HepG2 (cell line): ENCODE measurements around the gene NYNRIN. TPM values are rescaled to one million over a fixed set of nuclear protein-coding genes. Genes with fewer than 3 reads are reported as not detected.

Experiments
- AGO1 ChIP-seq: fragments of 200-400 bp; formaldehyde crosslinking; IDR thresholded peaks from 2 replicates; pipeline ENCODE4 v1.6.1; 2017; ENCODE audit warnings: mild to moderate bottlenecking, low read depth, low read length, moderate library complexity; ENCODE audit not compliant: poor library complexity, severe bottlenecking
- ARNT ChIP-seq: fragments of 450-650 bp; IDR thresholded peaks from 2 replicates; pipeline ENCODE4 v1.6.1; 2017
- CBX2 ChIP-seq, 2 experiments: fragments of 200-600 bp in 1 of 2; sonication (generic); formaldehyde crosslinking in 1 of 2; IDR thresholded peaks; 2 replicates each; pipeline versions ENCODE4 v1.7.0 to v1.8.1; 2018 to 2022; ENCODE audit warnings: low read depth in 2 of 2, low read length in 1 of 2, mild to moderate bottlenecking in 1 of 2, missing genetic modification reagents in 1 of 2
- DNMT3B ChIP-seq: conservative IDR thresholded peaks from 2 replicates; pipeline ENCODE4 v1.6.1; 2016; ENCODE audit warnings: missing biosample characterization, control low read depth
- EHMT2 ChIP-seq: fragments of 200-600 bp; sonication (generic); IDR thresholded peaks from 2 replicates; pipeline ENCODE4 v1.7.0; 2017; ENCODE audit warnings: antibody characterized with exemption, low read depth, low read length, borderline replicate concordance
- FOXP1 ChIP-seq, 2 experiments: fragments of 450-650 bp in 1 of 2; IDR thresholded peaks; 2 replicates each; pipeline ENCODE4 v1.6.1; 2017 to 2018; ENCODE audit warnings: antibody characterized with exemption in 1 of 2
- MEIS2 ChIP-seq: sonication (generic); formaldehyde crosslinking; IDR thresholded peaks from 2 replicates; pipeline ENCODE4 v1.9.0; 2021; ENCODE audit warnings: mild to moderate bottlenecking, missing genetic modification reagents
- POLR2AphosphoS5 ChIP-seq: IDR thresholded peaks from 2 replicates; pipeline ENCODE4 v1.6.1; 2012; ENCODE audit warnings: low read depth, low read length
- RBAK ChIP-seq: sonication (generic); formaldehyde crosslinking; IDR thresholded peaks from 2 replicates; pipeline ENCODE4 v1.5.1; 2020; ENCODE audit warnings: mild to moderate bottlenecking, missing genetic modification reagents
- RXRA ChIP-seq: sonication (generic); formaldehyde crosslinking; IDR thresholded peaks from 2 replicates; pipeline ENCODE4 v1.5.1; 2020; ENCODE audit warnings: missing genetic modification reagents
- SNAPC4 ChIP-seq: sonication (generic); formaldehyde crosslinking; IDR thresholded peaks from 2 replicates; pipeline ENCODE4 v1.4.0; 2020; ENCODE audit warnings: mild to moderate bottlenecking, missing genetic modification reagents
- THAP11 ChIP-seq: IDR thresholded peaks from 2 replicates; pipeline ENCODE4 v1.6.1; 2016; ENCODE audit warnings: missing biosample characterization, missing genetic modification reagents
- ZBTB10 ChIP-seq: sonication (generic); formaldehyde crosslinking; IDR thresholded peaks from 2 replicates; pipeline ENCODE4 v1.4.0; 2020; ENCODE audit warnings: missing genetic modification reagents, borderline replicate concordance
- ZBTB25 ChIP-seq: IDR thresholded peaks from 2 replicates; pipeline ENCODE4 v1.6.1; 2018; ENCODE audit warnings: missing genetic modification reagents
- ZBTB7B ChIP-seq: sonication (generic); formaldehyde crosslinking; IDR thresholded peaks from 2 replicates; pipeline ENCODE4 v1.4.0; 2020; ENCODE audit warnings: missing genetic modification reagents
- ZFP36L1 ChIP-seq: sonication (generic); formaldehyde crosslinking; IDR thresholded peaks from 2 replicates; pipeline ENCODE4 v1.8.0; 2022; ENCODE audit warnings: mild to moderate bottlenecking, missing genetic modification reagents, moderate library complexity
- ZNF160 ChIP-seq: sonication (generic); formaldehyde crosslinking; IDR thresholded peaks from 2 replicates; pipeline ENCODE4 v1.8.0; 2022; ENCODE audit warnings: mild to moderate bottlenecking, inconsistent platforms, missing genetic modification reagents
- ZNF180 ChIP-seq: sonication (generic); formaldehyde crosslinking; IDR thresholded peaks from 2 replicates; pipeline ENCODE4 v1.4.0; 2020; ENCODE audit warnings: low read depth, missing genetic modification reagents, borderline replicate concordance
- ZNF230 ChIP-seq: sonication (generic); formaldehyde crosslinking; IDR thresholded peaks from 2 replicates; pipeline ENCODE4 v1.4.0; 2020; ENCODE audit warnings: mild to moderate bottlenecking, missing genetic modification reagents
- ZNF235 ChIP-seq: sonication (generic); formaldehyde crosslinking; IDR thresholded peaks from 2 replicates; pipeline ENCODE4 v1.8.1; 2023; ENCODE audit warnings: mild to moderate bottlenecking, missing genetic modification reagents, borderline replicate concordance
- ZNF383 ChIP-seq: sonication (generic); formaldehyde crosslinking; IDR thresholded peaks from 2 replicates; pipeline ENCODE4 v1.4.0; 2020; ENCODE audit warnings: missing genetic modification reagents, mild to moderate bottlenecking, borderline replicate concordance
- ZNF549 ChIP-seq: sonication (generic); formaldehyde crosslinking; IDR thresholded peaks from 2 replicates; pipeline ENCODE4 v1.5.0; 2020; ENCODE audit warnings: missing genetic modification reagents
- ZNF569 ChIP-seq: sonication (generic); formaldehyde crosslinking; IDR thresholded peaks from 2 replicates; pipeline ENCODE4 v1.5.0; 2020; ENCODE audit warnings: mild to moderate bottlenecking, missing genetic modification reagents, moderate library complexity, borderline replicate concordance
- ZNF737 ChIP-seq: sonication (generic); formaldehyde crosslinking; IDR thresholded peaks from 2 replicates; pipeline ENCODE4 v1.5.0; 2020; ENCODE audit warnings: missing genetic modification reagents, mild to moderate bottlenecking, borderline replicate concordance
- polyA plus RNA-seq, 8 experiments: library from polyadenylated mRNA; depleted of rRNA in 3 of 8; stranded (reverse) in 7 of 8; unstranded in 1 of 8; fragments of >200 nt; fragmentation: Illumina TruSeq in 4 of 8; extraction: Trizol in 4 of 8; gene quantifications; 2 replicates each; pipeline versions ENCODE4 v1.2.1 to v1.2.3, GENCODE V29; 2011 to 2016; ENCODE audit warnings: low read depth in 4 of 8, missing spikeins in 1 of 8, mixed read lengths in 1 of 8; ENCODE audit not compliant: insufficient read depth in 1 of 8
- total RNA-seq, 5 experiments: library from RNA; depleted of rRNA; stranded (reverse); fragments of >200 nt; fragmentation: Illumina TruSeq; extraction: Trizol; gene quantifications; 2 replicates each; pipeline ENCODE4 v1.2.3, GENCODE V29; 2016; ENCODE audit warnings: low read depth in 1 of 5

NYNRIN gene
- total and polyA plus RNA-seq, 2 of the 13 experiments (the other 11 are each of a cell fraction or from before 2014, with no cell fraction given): 0.63 to 1.1 TPM

- no peak for TF ChIP-seq SNAPC4
- TF ChIP-seq EHMT2: no peak
- TF ChIP-seq ZNF235: no peak
- TF ChIP-seq ZNF180: no peak
- TF ChIP-seq ZNF549 (CRISPR knock-in tag): no peak
- no peak for TF ChIP-seq ZNF569 (CRISPR knock-in tag)
- no peak for TF ChIP-seq CBX2 (IDR thresholded peaks at IDR 0.05; ENCODE audit: low read depth, low read length)
- no peak for TF ChIP-seq CBX2 (CRISPR knock-in tag; IDR thresholded peaks at IDR 0.05; ENCODE audit: low read depth)
- TF ChIP-seq ZBTB10 (CRISPR knock-in tag): no peak
- no peak for TF ChIP-seq MEIS2
- TF ChIP-seq ARNT: no peak
- TF ChIP-seq ZNF737 (CRISPR knock-in tag): no peak
- TF ChIP-seq ZBTB7B (CRISPR knock-in tag): no peak
- TF ChIP-seq AGO1: no peak
- no peak for TF ChIP-seq ZNF383 (CRISPR knock-in tag)
- TF ChIP-seq ZFP36L1 (CRISPR knock-in tag): no peak
- no peak for TF ChIP-seq RBAK (CRISPR knock-in tag)
- TF ChIP-seq POLR2AphosphoS5: no peak; the same call in 1 of the 2 replicates
- TF ChIP-seq ZBTB25 (CRISPR knock-in tag): no peak
- no peak for TF ChIP-seq THAP11 (CRISPR knock-in tag)
- TF ChIP-seq DNMT3B (CRISPR knock-in tag): no peak
- TF ChIP-seq FOXP1 (IDR thresholded peaks at IDR 0.05): no peak
- no peak for TF ChIP-seq FOXP1 (CRISPR knock-in tag; IDR thresholded peaks at IDR 0.05)
- TF ChIP-seq RXRA: no peak
- TF ChIP-seq ZNF230 (CRISPR knock-in tag): no peak
- TF ChIP-seq ZNF160 (CRISPR knock-in tag): no peak
Observed at GRCh38 chr14:24441485-24441884, 42.7 kb downstream of the NYNRIN start (continued).
